GM13977 (cell line): ENCODE measurements around the gene ZMIZ2.
"Not testable (repeated sequence)": the region's sequence is repeated elsewhere in the genome, so short reads cannot be mapped to it uniquely, and the experiment has no call there.

Experiments
- DNase-seq: peaks from one replicate; pipeline ENCODE4 v3.0.0; 2012; ENCODE audit warnings: low spot score
- in situ Hi-C: fragments of 300-500 bp; cut with MboI; formaldehyde crosslinking; loops from one replicate; pipeline ENCODE4 v1.12.0; 2022; ENCODE audit warnings: low sequenced_read_pairs, low pct_unique_long_range_greater_than_20kb, mixed read lengths, inconsistent platforms; ENCODE audit not compliant: unreplicated experiment
- TF ChIP-seq, protein P1 (sequence below): IDR thresholded peaks from 2 replicates; pipeline ENCODE4 v1.5.1; 2012; ENCODE audit warnings: mild to moderate bottlenecking, control low read depth; ENCODE audit not compliant: insufficient read depth; ENCODE audit errors: extremely low read depth, missing control alignments

ZMIZ2 gene

DNA sequence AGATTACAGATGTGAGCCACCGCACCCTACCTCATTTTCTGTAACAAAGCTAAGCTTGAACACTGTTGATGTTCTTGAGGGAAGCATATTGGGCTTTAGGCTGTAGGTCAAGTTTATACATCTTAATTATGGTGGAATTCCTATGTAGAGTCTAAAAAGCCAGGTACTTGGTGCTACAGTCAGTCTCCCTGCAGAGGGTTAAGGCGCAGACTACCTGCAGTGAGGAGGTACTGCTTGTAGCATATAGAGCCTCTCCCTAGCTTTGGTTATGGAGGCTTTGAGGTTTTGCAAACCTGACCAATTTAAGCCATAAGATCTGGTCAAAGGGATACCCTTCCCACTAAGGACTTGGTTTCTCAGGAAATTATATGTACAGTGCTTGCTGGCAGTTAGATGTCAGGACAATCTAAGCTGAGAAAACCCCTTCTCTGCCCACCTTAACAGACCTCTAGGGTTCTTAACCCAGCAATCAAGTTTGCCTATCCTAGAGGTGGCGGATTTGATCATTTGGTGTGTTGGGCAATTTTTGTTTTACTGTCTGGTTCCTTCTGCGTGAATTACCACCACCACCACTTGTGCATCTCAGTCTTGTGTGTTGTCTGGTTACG lies 53.9 kb downstream of the ZMIZ2 start:
- no peak for DNase-seq
- TF ChIP-seq, protein P1, sequence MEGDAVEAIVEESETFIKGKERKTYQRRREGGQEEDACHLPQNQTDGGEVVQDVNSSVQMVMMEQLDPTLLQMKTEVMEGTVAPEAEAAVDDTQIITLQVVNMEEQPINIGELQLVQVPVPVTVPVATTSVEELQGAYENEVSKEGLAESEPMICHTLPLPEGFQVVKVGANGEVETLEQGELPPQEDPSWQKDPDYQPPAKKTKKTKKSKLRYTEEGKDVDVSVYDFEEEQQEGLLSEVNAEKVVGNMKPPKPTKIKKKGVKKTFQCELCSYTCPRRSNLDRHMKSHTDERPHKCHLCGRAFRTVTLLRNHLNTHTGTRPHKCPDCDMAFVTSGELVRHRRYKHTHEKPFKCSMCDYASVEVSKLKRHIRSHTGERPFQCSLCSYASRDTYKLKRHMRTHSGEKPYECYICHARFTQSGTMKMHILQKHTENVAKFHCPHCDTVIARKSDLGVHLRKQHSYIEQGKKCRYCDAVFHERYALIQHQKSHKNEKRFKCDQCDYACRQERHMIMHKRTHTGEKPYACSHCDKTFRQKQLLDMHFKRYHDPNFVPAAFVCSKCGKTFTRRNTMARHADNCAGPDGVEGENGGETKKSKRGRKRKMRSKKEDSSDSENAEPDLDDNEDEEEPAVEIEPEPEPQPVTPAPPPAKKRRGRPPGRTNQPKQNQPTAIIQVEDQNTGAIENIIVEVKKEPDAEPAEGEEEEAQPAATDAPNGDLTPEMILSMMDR, result no peak
- in situ Hi-C loops, result no loop called here

GRCh38 chr7:44803828-44804519 lies 55.3 kb downstream of the ZMIZ2 start:
- DNase-seq, in situ Hi-C loops: not testable (repeated sequence)

DNA sequence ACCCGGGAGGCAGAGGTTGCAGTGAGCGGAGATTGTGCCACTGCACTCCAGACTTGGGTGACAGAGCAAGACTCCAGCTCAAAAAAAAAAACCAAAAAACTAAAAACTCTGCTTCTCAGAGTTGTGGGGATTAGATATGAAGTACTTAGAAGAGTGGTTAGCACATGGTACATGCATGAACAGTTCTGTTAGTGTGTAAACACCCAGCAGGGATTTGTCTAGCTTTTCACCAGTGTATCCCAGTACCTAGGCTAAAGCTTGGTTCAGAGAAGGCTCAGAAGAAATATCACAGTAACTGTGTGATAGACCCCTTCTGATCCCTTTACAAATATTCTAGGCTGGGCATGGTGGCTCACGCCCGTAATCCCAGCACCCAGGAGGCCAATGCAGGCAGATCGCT lies 57.3 kb downstream of the ZMIZ2 start:
- TF ChIP-seq, protein P1, result no peak
- no peak for DNase-seq
- in situ Hi-C loops, result no loop called here

DNA sequence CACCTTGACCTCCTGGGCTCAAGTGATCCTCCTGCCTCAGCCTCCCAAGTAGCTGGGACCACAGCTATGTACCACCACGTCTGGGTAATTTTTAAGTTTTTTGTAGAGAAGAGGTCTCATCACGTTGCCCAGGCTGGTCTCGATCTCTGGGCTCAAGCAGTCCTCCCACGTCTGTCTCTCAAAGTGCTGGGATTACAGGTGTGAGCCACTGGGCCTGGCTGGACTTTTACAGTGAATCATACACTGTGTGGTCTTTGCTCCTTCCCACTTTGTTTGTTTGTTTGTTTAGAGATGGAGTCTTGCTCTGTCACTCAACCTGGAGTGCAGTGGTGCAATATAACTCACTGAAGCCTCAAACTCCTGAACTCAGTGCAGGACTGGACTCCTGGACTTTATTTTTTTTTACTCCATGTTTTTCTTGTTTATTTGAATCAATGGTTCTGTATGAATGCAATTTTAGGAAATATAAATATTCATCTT lies 60.3 kb downstream of the ZMIZ2 start:
- TF ChIP-seq, protein P1, result no peak
- in situ Hi-C loops, result no loop called here
- no peak for DNase-seq

DNA sequence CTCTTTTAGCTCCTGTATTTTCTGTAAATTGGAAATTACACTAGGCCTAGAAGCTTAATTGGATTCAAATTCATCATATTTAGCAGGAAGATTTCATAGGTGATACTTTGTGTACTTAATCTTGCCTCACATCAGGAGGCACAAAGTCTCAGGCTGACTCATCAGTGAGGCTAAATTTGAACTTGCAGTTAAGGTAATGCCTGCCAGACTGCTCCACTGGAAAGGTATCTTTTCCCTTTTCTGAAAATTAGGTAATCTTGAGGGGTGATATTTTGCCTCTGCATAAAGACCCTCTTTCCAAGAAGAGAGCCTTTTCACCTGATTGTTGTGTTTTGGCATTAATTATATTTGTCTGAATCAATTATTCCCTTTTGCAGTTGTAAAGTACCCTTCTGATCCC lies 62.4 kb downstream of the ZMIZ2 start:
- DNase-seq, result no peak
- in situ Hi-C loops, result no loop called here
- TF ChIP-seq, protein P1, result no peak

- in situ Hi-C loops, result no loop called here
- DNase-seq, result no peak
- TF ChIP-seq, protein P1, result no peak
Measured at GRCh38 chr7:44811571-44811970, 62.9 kb downstream of the ZMIZ2 start.

GRCh38 chr7:44814919-44815318 lies 66.3 kb downstream of the ZMIZ2 start:
- no peak for DNase-seq
- TF ChIP-seq, protein P1, result no peak
- in situ Hi-C loops, result no loop called here
